Measurements from ENCODE around the gene GIT2.

The GIT2 gene

DNA sequence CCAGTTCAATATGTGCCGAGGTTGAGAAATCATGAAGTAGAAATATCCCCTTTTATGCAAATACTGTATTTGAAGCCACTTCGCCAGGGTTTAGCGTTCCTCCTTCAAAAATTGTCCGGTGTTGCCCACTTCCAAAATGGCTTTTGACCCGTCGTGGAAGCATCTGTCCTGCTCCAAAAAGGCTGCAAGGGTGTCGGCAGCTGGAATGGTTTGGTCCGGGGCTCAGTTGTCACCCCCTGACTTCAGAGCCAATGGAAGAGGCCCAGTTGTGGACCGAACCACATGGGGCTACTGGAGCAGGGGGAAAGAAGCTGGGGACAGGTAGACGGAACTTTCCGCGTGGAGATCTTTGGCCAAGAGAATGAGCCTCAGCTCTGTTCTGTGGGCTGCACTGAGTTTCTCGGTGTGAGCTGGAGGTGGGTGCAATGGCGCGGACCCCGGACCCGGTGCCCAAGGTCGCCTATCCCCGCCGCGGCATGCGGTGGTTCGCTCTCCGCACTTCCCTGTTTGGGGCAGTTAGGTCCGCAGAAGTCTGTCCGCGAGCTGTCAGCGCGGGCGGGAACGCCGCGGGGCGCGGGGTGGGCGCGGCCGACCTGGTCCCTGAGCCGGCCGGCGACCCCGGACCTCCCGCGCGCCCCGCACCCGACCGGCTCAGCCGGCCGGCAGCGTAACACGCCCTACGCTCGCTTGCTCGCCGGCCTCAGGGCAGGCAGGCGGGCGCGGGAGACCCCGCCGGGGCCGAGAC lies 2.9 kb upstream of the GIT2 start, which contains the start of gene ANKRD13A (continued):
- TF ChIP-seq, protein P1, sequence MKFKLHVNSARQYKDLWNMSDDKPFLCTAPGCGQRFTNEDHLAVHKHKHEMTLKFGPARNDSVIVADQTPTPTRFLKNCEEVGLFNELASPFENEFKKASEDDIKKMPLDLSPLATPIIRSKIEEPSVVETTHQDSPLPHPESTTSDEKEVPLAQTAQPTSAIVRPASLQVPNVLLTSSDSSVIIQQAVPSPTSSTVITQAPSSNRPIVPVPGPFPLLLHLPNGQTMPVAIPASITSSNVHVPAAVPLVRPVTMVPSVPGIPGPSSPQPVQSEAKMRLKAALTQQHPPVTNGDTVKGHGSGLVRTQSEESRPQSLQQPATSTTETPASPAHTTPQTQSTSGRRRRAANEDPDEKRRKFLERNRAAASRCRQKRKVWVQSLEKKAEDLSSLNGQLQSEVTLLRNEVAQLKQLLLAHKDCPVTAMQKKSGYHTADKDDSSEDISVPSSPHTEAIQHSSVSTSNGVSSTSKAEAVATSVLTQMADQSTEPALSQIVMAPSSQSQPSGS (tag by site-specific recombination; IDR thresholded peaks at IDR 0.05; ENCODE audit: low read depth), result no peak
- TF ChIP-seq, protein P2, sequence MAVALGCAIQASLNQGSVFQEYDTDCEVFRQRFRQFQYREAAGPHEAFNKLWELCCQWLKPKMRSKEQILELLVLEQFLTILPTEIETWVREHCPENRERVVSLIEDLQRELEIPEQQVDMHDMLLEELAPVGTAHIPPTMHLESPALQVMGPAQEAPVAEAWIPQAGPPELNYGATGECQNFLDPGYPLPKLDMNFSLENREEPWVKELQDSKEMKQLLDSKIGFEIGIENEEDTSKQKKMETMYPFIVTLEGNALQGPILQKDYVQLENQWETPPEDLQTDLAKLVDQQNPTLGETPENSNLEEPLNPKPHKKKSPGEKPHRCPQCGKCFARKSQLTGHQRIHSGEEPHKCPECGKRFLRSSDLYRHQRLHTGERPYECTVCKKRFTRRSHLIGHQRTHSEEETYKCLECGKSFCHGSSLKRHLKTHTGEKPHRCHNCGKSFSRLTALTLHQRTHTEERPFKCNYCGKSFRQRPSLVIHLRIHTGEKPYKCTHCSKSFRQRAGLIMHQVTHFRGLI (tag by site-specific recombination; IDR thresholded peaks at IDR 0.05), result peak; percentile 36; the same call in 1 of the 2 replicates
- TF ChIP-seq SALL2 (tag by site-specific recombination; IDR thresholded peaks at IDR 0.05; ENCODE audit: borderline replicate concordance) (peak; percentile 61; the same call in 1 of the 2 replicates), HOXA7 (CRISPR knock-in tag; IDR thresholded peaks at IDR 0.05; ENCODE audit: borderline replicate concordance) (no peak), ZNF239 (tag by site-specific recombination; IDR thresholded peaks at IDR 0.05) (no peak), ZNF707 (tag by site-specific recombination; IDR thresholded peaks at IDR 0.05) (no peak), ZNF521 (tag by site-specific recombination; IDR thresholded peaks at IDR 0.05) (no peak), OSR2 (tag by site-specific recombination; IDR thresholded peaks at IDR 0.05) (no peak; the same call in 1 of the 2 replicates), ZNF837 (tag by site-specific recombination; IDR thresholded peaks at IDR 0.05) (no peak), ZNF561 (tag by site-specific recombination; IDR thresholded peaks at IDR 0.05; ENCODE audit: borderline replicate concordance) (peak; percentile 97), ZNF19 (tag by site-specific recombination; IDR thresholded peaks at IDR 0.05; ENCODE audit: low read depth) (no peak), ZBTB7A (tag by site-specific recombination; IDR thresholded peaks at IDR 0.05; ENCODE audit: low read depth) (peak; percentile 92), ZNF175 (tag by site-specific recombination; IDR thresholded peaks at IDR 0.05) (no peak), ZNF544 (tag by site-specific recombination; IDR thresholded peaks at IDR 0.05) (no peak), ZNF670 (tag by site-specific recombination; IDR thresholded peaks at IDR 0.05; ENCODE audit: low read depth) (no peak), ZFHX2 (tag by site-specific recombination; conservative IDR thresholded peaks at IDR 0.05) (peak; percentile 45; the same call in 1 of the 2 replicates), ZNF658 (tag by site-specific recombination; IDR thresholded peaks at IDR 0.05) (no peak), ZNF843 (tag by site-specific recombination; IDR thresholded peaks at IDR 0.05) (peak; percentile 64), ZNF791 (tag by site-specific recombination; IDR thresholded peaks at IDR 0.05) (no peak), ZNF133 (tag by site-specific recombination; IDR thresholded peaks at IDR 0.05) (no peak), PRDM1 (tag by site-specific recombination; IDR thresholded peaks at IDR 0.05) (no peak), ZNF350 (tag by site-specific recombination; IDR thresholded peaks at IDR 0.05) (no peak), ZNF146 (tag by site-specific recombination; IDR thresholded peaks at IDR 0.05) (peak; percentile 46; the same call in 1 of the 2 replicates)
- TF ChIP-seq, protein P3, sequence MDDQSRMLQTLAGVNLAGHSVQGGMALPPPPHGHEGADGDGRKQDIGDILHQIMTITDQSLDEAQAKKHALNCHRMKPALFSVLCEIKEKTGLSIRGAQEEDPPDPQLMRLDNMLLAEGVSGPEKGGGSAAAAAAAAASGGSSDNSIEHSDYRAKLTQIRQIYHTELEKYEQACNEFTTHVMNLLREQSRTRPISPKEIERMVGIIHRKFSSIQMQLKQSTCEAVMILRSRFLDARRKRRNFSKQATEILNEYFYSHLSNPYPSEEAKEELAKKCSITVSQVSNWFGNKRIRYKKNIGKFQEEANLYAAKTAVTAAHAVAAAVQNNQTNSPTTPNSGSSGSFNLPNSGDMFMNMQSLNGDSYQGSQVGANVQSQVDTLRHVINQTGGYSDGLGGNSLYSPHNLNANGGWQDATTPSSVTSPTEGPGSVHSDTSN (CRISPR knock-in tag; IDR thresholded peaks at IDR 0.05), result 0 out of 2 replicates have a peak, but pooled peaks have one; percentile 41
- TF ChIP-seq, protein P4, sequence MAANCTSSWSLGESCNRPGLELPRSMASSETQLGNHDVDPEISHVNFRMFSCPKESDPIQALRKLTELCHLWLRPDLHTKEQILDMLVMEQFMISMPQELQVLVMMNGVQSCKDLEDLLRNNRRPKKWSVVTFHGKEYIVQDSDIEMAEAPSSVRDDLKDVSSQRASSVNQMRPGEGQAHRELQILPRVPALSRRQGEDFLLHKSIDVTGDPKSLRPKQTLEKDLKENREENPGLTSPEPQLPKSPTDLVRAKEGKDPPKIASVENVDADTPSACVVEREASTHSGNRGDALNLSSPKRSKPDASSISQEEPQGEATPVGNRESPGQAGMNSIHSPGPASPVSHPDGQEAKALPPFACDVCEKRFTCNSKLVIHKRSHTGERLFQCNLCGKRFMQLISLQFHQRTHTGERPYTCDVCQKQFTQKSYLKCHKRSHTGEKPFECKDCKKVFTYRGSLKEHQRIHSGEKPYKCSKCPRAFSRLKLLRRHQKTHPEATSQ (tag by site-specific recombination; IDR thresholded peaks at IDR 0.05), result peak; percentile 91
- TF ChIP-seq, protein P5, sequence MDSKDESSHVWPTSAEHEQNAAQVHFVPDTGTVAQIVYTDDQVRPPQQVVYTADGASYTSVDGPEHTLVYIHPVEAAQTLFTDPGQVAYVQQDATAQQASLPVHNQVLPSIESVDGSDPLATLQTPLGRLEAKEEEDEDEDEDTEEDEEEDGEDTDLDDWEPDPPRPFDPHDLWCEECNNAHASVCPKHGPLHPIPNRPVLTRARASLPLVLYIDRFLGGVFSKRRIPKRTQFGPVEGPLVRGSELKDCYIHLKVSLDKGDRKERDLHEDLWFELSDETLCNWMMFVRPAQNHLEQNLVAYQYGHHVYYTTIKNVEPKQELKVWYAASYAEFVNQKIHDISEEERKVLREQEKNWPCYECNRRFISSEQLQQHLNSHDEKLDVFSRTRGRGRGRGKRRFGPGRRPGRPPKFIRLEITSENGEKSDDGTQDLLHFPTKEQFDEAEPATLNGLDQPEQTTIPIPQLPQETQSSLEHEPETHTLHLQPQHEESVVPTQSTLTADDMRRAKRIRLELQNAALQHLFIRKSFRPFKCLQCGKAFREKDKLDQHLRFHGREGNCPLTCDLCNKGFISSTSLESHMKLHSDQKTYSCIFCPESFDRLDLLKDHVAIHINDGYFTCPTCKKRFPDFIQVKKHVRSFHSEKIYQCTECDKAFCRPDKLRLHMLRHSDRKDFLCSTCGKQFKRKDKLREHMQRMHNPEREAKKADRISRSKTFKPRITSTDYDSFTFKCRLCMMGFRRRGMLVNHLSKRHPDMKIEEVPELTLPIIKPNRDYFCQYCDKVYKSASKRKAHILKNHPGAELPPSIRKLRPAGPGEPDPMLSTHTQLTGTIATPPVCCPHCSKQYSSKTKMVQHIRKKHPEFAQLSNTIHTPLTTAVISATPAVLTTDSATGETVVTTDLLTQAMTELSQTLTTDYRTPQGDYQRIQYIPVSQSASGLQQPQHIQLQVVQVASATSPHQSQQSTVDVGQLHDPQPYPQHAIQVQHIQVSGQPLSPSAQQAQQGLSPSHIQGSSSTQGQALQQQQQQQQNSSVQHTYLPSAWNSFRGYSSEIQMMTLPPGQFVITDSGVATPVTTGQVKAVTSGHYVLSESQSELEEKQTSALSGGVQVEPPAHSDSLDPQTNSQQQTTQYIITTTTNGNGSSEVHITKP (tag by site-specific recombination; IDR thresholded peaks at IDR 0.05), result peak; percentile 100
- TF ChIP-seq, protein P6, sequence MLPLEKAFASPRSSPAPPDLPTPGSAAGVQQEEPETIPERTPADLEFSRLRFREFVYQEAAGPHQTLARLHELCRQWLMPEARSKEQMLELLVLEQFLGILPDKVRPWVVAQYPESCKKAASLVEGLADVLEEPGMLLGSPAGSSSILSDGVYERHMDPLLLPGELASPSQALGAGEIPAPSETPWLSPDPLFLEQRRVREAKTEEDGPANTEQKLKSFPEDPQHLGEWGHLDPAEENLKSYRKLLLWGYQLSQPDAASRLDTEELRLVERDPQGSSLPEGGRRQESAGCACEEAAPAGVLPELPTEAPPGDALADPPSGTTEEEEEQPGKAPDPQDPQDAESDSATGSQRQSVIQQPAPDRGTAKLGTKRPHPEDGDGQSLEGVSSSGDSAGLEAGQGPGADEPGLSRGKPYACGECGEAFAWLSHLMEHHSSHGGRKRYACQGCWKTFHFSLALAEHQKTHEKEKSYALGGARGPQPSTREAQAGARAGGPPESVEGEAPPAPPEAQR (tag by site-specific recombination; IDR thresholded peaks at IDR 0.05), result peak; percentile 94
- TF ChIP-seq, protein P7, sequence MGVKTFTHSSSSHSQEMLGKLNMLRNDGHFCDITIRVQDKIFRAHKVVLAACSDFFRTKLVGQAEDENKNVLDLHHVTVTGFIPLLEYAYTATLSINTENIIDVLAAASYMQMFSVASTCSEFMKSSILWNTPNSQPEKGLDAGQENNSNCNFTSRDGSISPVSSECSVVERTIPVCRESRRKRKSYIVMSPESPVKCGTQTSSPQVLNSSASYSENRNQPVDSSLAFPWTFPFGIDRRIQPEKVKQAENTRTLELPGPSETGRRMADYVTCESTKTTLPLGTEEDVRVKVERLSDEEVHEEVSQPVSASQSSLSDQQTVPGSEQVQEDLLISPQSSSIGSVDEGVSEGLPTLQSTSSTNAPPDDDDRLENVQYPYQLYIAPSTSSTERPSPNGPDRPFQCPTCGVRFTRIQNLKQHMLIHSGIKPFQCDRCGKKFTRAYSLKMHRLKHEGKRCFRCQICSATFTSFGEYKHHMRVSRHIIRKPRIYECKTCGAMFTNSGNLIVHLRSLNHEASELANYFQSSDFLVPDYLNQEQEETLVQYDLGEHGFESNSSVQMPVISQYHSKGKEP (tag by site-specific recombination; IDR thresholded peaks at IDR 0.05), result peak; percentile 90
